Peyer's patch (tissue), 4 donors: Measurements from ENCODE around the gene ABCA3.

Source experiments
- POLR2A ChIP-seq, 2 donors: fragments of 450-650 bp; IDR thresholded peaks; one replicate each; pipeline ENCODE4 v1.5.1; 2017; ENCODE audit warnings: antibody characterized with exemption in 2 of 2, mild to moderate bottlenecking in 2 of 2, moderate library complexity in 2 of 2
- TF ChIP-seq, protein P1 (sequence below), 6 experiments: fragments of 450-650 bp in 4 of 6; fragments of 200-600 bp in 2 of 6; sonication (generic) in 1 of 6; IDR thresholded peaks; one replicate each; pipeline ENCODE4 v1.5.1; 2017 to 2019; ENCODE audit warnings: antibody characterized with exemption in 6 of 6, mild to moderate bottlenecking in 3 of 6, moderate library complexity in 1 of 6

DNA sequence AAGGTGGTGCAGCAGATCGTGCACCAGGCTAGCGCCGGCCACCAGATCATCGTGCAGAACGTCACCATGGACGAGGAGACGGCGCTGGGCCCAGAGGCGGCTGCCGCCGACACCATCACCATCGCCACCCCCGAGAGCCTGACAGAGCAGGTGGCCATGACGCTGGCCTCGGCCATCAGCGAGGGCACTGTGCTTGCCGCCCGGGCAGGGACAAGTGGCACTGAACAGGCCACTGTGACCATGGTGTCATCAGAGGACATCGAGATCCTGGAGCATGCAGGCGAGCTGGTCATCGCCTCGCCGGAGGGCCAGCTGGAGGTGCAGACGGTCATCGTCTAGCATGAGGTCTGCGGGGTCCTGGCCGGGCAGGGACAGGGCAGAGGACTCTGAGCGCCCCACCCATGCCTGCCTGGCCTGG is 105.3 kb downstream of the ABCA3 start:
- TF ChIP-seq, protein P1, sequence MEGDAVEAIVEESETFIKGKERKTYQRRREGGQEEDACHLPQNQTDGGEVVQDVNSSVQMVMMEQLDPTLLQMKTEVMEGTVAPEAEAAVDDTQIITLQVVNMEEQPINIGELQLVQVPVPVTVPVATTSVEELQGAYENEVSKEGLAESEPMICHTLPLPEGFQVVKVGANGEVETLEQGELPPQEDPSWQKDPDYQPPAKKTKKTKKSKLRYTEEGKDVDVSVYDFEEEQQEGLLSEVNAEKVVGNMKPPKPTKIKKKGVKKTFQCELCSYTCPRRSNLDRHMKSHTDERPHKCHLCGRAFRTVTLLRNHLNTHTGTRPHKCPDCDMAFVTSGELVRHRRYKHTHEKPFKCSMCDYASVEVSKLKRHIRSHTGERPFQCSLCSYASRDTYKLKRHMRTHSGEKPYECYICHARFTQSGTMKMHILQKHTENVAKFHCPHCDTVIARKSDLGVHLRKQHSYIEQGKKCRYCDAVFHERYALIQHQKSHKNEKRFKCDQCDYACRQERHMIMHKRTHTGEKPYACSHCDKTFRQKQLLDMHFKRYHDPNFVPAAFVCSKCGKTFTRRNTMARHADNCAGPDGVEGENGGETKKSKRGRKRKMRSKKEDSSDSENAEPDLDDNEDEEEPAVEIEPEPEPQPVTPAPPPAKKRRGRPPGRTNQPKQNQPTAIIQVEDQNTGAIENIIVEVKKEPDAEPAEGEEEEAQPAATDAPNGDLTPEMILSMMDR (IDR thresholded peaks at IDR 0.05): no peak
- no peak for TF ChIP-seq POLR2A (IDR thresholded peaks at IDR 0.05)
